IMR-90 (cell line): Measurements from ENCODE around the gene MPRIP. TPM values are rescaled to one million over a fixed set of nuclear protein-coding genes. Genes with fewer than 3 reads are reported as not detected.

Experiments used
- ATAC-seq: fragments of 200-7000 bp; cut with Tn5 transposase; 2 replicates; pipeline ENCODE4 v1.9.1; 2020; ENCODE audit warnings: low read depth, mild to moderate bottlenecking, moderate library complexity
- BruUV-seq: library from RNA; stranded (reverse); fragments of 400-500 nt; replicated peaks from 2 replicates; lab custom pipeline; 2021; lab: Mats Ljungman, UMichigan
- CTCF ChIA-PET: fragments of 300-600 bp; formaldehyde crosslinking; extraction: SDS; loops from one replicate; lab custom pipeline; 2021; ENCODE audit warnings: antibody characterized with exemption; lab: Yijun Ruan, JAX
- POLR2A ChIA-PET: fragments of 300-600 bp; sonication (Branson Sonifier 250); formaldehyde crosslinking; loops from one replicate; lab custom pipeline; 2022; ENCODE audit warnings: antibody characterized with exemption; ENCODE audit not compliant: unreplicated experiment; lab: Charles Lee
- DNase-seq: peaks from one replicate; pipeline ENCODE4 v3.0.0; 2013
- H2AFZ ChIP-seq: replicated peaks from 2 replicates; pipeline ENCODE3; 2013; ENCODE audit warnings: low read length, mild to moderate bottlenecking; ENCODE audit not compliant: poor library complexity
- H2AK5ac ChIP-seq: 2 replicates; pipeline ENCODE4 v1.6.1; 2013; ENCODE audit warnings: low read depth, low read length, inconsistent platforms
- H2AK9ac ChIP-seq: replicated peaks from 2 replicates; pipeline ENCODE3; 2013; ENCODE audit warnings: mild to moderate bottlenecking, low read depth, low read length, moderate library complexity; ENCODE audit not compliant: poor library complexity
- H2BK120ac ChIP-seq: 2 replicates; pipeline ENCODE4 v1.6.1; 2013; ENCODE audit warnings: low read depth, low read length, inconsistent platforms
- H2BK15ac ChIP-seq: 3 replicates; pipeline ENCODE4 v1.6.1; 2013; ENCODE audit warnings: low read depth, low read length, inconsistent platforms
- H2BK20ac ChIP-seq: 2 replicates; pipeline ENCODE4 v1.6.1; 2013; ENCODE audit warnings: low read depth, mild to moderate bottlenecking, inconsistent platforms, low read length, moderate library complexity
- H2BK5ac ChIP-seq: 2 replicates; pipeline ENCODE4 v1.6.1; 2013; ENCODE audit warnings: mild to moderate bottlenecking, low read depth, low read length, inconsistent platforms; ENCODE audit not compliant: poor library complexity, severe bottlenecking
- H3K14ac ChIP-seq: replicated peaks from 2 replicates; pipeline ENCODE4 v1.6.1; 2013; ENCODE audit warnings: low read depth, low read length, inconsistent platforms
- H3K18ac ChIP-seq: 2 replicates; pipeline ENCODE4 v1.6.1; 2013; ENCODE audit warnings: low read depth, low read length, control low read depth
- H3K23ac ChIP-seq: 2 replicates; pipeline ENCODE4 v1.6.1; 2013; ENCODE audit warnings: low read depth, low read length, inconsistent platforms
- H3K27ac ChIP-seq: 2 replicates; pipeline ENCODE4 v1.5.1; 2013; ENCODE audit warnings: mild to moderate bottlenecking, control low read depth, low read length; ENCODE audit not compliant: insufficient read depth
- H3K27me3 ChIP-seq: 2 replicates; pipeline ENCODE4 v1.6.1; 2013; ENCODE audit warnings: low read length; ENCODE audit not compliant: control insufficient read depth, insufficient read depth
- H3K36me3 ChIP-seq: 2 replicates; pipeline ENCODE4 v1.6.1; 2013; ENCODE audit warnings: low read length, mixed read lengths; ENCODE audit not compliant: control insufficient read depth, insufficient read depth
- H3K4ac ChIP-seq: 2 replicates; pipeline ENCODE4 v1.6.1; 2013; ENCODE audit warnings: low read depth, low read length, inconsistent platforms
- H3K4me1 ChIP-seq: 2 replicates; pipeline ENCODE4 v1.6.1; 2013; ENCODE audit warnings: low read length, mixed read lengths; ENCODE audit not compliant: control insufficient read depth, insufficient read depth
- H3K4me2 ChIP-seq: 2 replicates; pipeline ENCODE4 v1.6.1; 2013; ENCODE audit warnings: low read depth, mild to moderate bottlenecking, control low read depth, low read length, moderate library complexity
- H3K4me3 ChIP-seq: 2 replicates; pipeline ENCODE4 v1.5.1; 2013; ENCODE audit warnings: low read depth, mild to moderate bottlenecking, control low read depth, low read length, moderate library complexity; ENCODE audit not compliant: insufficient read depth
- H3K56ac ChIP-seq: 2 replicates; pipeline ENCODE4 v1.6.1; 2013; ENCODE audit warnings: low read length, inconsistent platforms; ENCODE audit not compliant: insufficient read depth; ENCODE audit errors: extremely low read depth
- H3K79me1 ChIP-seq, 2 experiments: 2 replicates each; pipeline ENCODE4 v1.6.1; 2013; ENCODE audit warnings: low read length in 2 of 2, inconsistent platforms in 1 of 2, low read depth in 1 of 2
- H3K9ac ChIP-seq: 2 replicates; pipeline ENCODE4 v1.6.1; 2013; ENCODE audit warnings: low read depth, low read length, control low read depth
- H3K9me1 ChIP-seq: 2 replicates; pipeline ENCODE4 v1.6.1; 2013; ENCODE audit warnings: low read length, inconsistent platforms; ENCODE audit not compliant: insufficient read depth
- H3K9me3 ChIP-seq: 2 replicates; pipeline ENCODE4 v1.6.1; 2013; ENCODE audit warnings: low read length; ENCODE audit not compliant: control insufficient read depth, insufficient read depth
- H4K20me1 ChIP-seq: 2 replicates; pipeline ENCODE4 v1.6.1; 2013; ENCODE audit warnings: low read length, inconsistent platforms; ENCODE audit not compliant: insufficient read depth
- H4K5ac ChIP-seq: 2 replicates; pipeline ENCODE4 v1.6.1; 2013; ENCODE audit warnings: mild to moderate bottlenecking, low read depth, low read length, control low read depth
- H4K8ac ChIP-seq, 2 experiments: 2 replicates each; pipeline ENCODE4 v1.6.1; 2013; ENCODE audit warnings: low read depth in 2 of 2, low read length in 2 of 2, control low read depth in 1 of 2, inconsistent platforms in 1 of 2
- H4K91ac ChIP-seq: 2 replicates; pipeline ENCODE4 v1.6.1; 2013; ENCODE audit warnings: low read depth, low read length, inconsistent platforms; ENCODE audit not compliant: insufficient read depth
- BHLHE40 ChIP-seq: fragments of 150-350 bp; IDR thresholded peaks from 2 replicates; pipeline ENCODE4 v1.6.1; 2016; ENCODE audit warnings: mild to moderate bottlenecking, low read depth, low read length
- CTCF ChIP-seq: conservative IDR thresholded peaks from 2 replicates; pipeline ENCODE4 v1.5.1; 2012; ENCODE audit warnings: mild to moderate bottlenecking, low read depth, low read length, improper control_type of control experiment
- MAFK ChIP-seq: IDR thresholded peaks from 2 replicates; pipeline ENCODE4 v1.6.1; 2012; ENCODE audit warnings: low read depth, low read length, improper control_type of control experiment
- MXI1 ChIP-seq: IDR thresholded peaks from 2 replicates; pipeline ENCODE4 v1.6.1; 2012; ENCODE audit warnings: low read depth, mild to moderate bottlenecking, low read length, moderate library complexity, borderline replicate concordance
- NFE2L2 ChIP-seq: fragments of 150-350 bp; IDR thresholded peaks from 2 replicates; pipeline ENCODE4 v1.6.1; 2016; ENCODE audit warnings: low read depth, mild to moderate bottlenecking, low read length
- POLR2A ChIP-seq: IDR thresholded peaks from 2 replicates; pipeline ENCODE4 v1.6.1; 2012; ENCODE audit warnings: mild to moderate bottlenecking, low read depth, low read length
- RAD21 ChIP-seq: IDR thresholded peaks from 2 replicates; pipeline ENCODE4 v1.6.1; 2012; ENCODE audit warnings: low read length, improper control_type of control experiment
- RCOR1 ChIP-seq: IDR thresholded peaks from 2 replicates; pipeline ENCODE4 v1.6.1; 2012; ENCODE audit warnings: mild to moderate bottlenecking, low read length, improper control_type of control experiment; ENCODE audit not compliant: insufficient replicate concordance
- RFX5 ChIP-seq: IDR thresholded peaks from 2 replicates; pipeline ENCODE4 v1.8.0; 2012; ENCODE audit warnings: low read depth, mild to moderate bottlenecking, low read length, moderate library complexity
- SMC3 ChIP-seq: fragments of 150-350 bp; IDR thresholded peaks from 2 replicates; pipeline ENCODE4 v1.6.1; 2016; ENCODE audit warnings: low read depth, mild to moderate bottlenecking, antibody characterized with exemption, low read length, moderate library complexity
- USF2 ChIP-seq: fragments of 150-350 bp; IDR thresholded peaks from 2 replicates; pipeline ENCODE4 v1.6.1; 2017; ENCODE audit warnings: mild to moderate bottlenecking, antibody characterized with exemption, low read length, low read depth
- WGBS, 2 experiments: methylation state at CpG; one replicate each; pipeline versions ENCODE4 v1.1.5 to v1.1.7; 2013; ENCODE audit warnings: missing lambda C conversion rate in 2 of 2; ENCODE audit not compliant: insufficient read length in 1 of 2; ENCODE audit errors: extremely low coverage in 2 of 2; 5-methylcytosine and 5-hydroxymethylcytosine counted together
- dilution Hi-C: fragments of 300-500 bp; cut with HindIII; formaldehyde crosslinking; loops from one replicate; pipeline ENCODE4 v1.14.3; 2018; ENCODE audit warnings: low sequenced_read_pairs; ENCODE audit not compliant: unreplicated experiment
- in situ Hi-C: fragments of 300-500 bp; cut with MboI; formaldehyde crosslinking; loops from 3 replicates; pipeline ENCODE4 v1.14.3; 2019; ENCODE audit warnings: low sequenced_read_pairs, inconsistent platforms, mixed read lengths
- intact Hi-C: fragments of 100-400 bp; cut with micrococcal nuclease; formaldehyde crosslinking; loops from 2 replicates; pipeline ENCODE4 v1.10.0; 2022
- polyA plus RNA-seq, 3 experiments: library from polyadenylated mRNA; depleted of rRNA; stranded (reverse); fragments of >200 nt; gene quantifications; 2 replicates each; pipeline ENCODE4 v1.2.3, GENCODE V29; 2012; ENCODE audit warnings: low replicate concordance in 1 of 3
- total RNA-seq: library from RNA; depleted of rRNA; stranded (reverse); fragments of >200 nt; gene quantifications from 2 replicates; pipeline ENCODE4 v1.2.3, GENCODE V29; 2012

Gene MPRIP
- total and polyA plus RNA-seq, 2 of the 4 experiments (the other 2 are of a cell fraction): 111 to 149 TPM

DNA sequence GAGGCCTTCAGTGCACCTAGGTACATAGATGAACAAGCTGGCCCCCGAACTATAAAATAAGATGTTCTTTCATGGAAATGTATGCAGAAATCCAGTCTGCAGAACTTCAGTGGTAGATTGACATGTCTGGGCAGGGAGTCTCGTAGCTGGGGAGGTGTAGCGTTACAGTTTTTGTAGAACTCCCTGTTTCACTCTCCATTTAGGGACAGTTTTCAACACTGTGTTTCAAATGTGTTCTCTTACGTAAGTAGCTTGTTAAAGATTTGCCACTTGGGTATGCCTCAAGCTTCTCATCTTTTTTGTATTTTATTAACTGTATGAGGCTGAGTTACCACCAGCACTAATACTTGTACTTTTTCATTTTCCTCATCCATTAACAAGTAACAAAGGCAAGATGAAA lies 117.3 kb downstream of the MPRIP start:
- no peak overlapping the region for H2AFZ ChIP-seq
- H3K9ac ChIP-seq: no peak overlapping the region
- dilution Hi-C loops: no loop called here
- ATAC-seq (no peak), DNase-seq (no peak)
- no peak overlapping the region for H2BK5ac ChIP-seq
- no peak overlapping the region for H3K4ac ChIP-seq
- no peaks in the 10 kb centered on the region for H3K27me3 ChIP-seq
- no peak overlapping the region for H2AK5ac ChIP-seq
- H2BK20ac ChIP-seq: no peak overlapping the region
- TF ChIP-seq RFX5 (no peak), USF2 (no peak), CTCF (no peak), RCOR1 (no peak), POLR2A (no peak), NFE2L2 (no peak), BHLHE40 (no peak), SMC3 (no peak), MXI1 (no peak), MAFK (no peak), RAD21 (no peak)
- H2AK9ac ChIP-seq: no peak overlapping the region
- WGBS, 2 experiments: 100% methylated on average over 1 of the region's 4 CpGs; no CpG with 5 or more reads in 1 of the 2 experiments
- no peak overlapping the region for H4K91ac ChIP-seq
- H3K9me1 ChIP-seq: peaks cover 14% of the 10 kb centered on the region; the same call in 1 of the 2 replicates
- H3K79me1 ChIP-seq: peaks cover 32 to 55% of the 10 kb centered on the region in 2 experiments
- H4K8ac ChIP-seq: no peak overlapping the region
- no peak overlapping the region for H3K23ac ChIP-seq
- CTCF ChIA-PET: interaction anchor here (0.5 kb wide), 1 partner anchor 18 kb away, joined by 3 read pairs; no protein-coding TSS in a partner anchor
- peaks cover 73% of the 10 kb centered on the region for H3K36me3 ChIP-seq
- no peak overlapping the region for H2BK15ac ChIP-seq
- no peak overlapping the region for H3K56ac ChIP-seq
- no peak overlapping the region for H2BK120ac ChIP-seq
- peaks cover 13% of the 10 kb centered on the region for H3K4me1 ChIP-seq
- H3K14ac ChIP-seq: no peak overlapping the region
- H3K4me2 ChIP-seq: no peak overlapping the region
- no TSS peak for BruUV-seq
- H4K20me1 ChIP-seq: peaks cover 19% of the 10 kb centered on the region
- H3K9me3 ChIP-seq: no peaks in the 10 kb centered on the region
- POLR2A ChIA-PET: no interaction called here
- no peak overlapping the region for H3K27ac ChIP-seq
- in situ Hi-C loops: no loop called here
- no peak overlapping the region for H3K18ac ChIP-seq
- no peak overlapping the region for H3K4me3 ChIP-seq
- intact Hi-C loops: no loop called here
- H4K5ac ChIP-seq: no peak overlapping the region
